Fibroblast of the aortic adventitia (primary cell): ENCODE results near the gene PRDM16. TPM values are rescaled to one million over a fixed set of nuclear protein-coding genes. Genes with fewer than 3 reads are reported as not detected.

Experiments used
- DNase-seq: peaks from one replicate; pipeline ENCODE4 v3.0.0-alpha.2; 2010; ENCODE audit warnings: low read depth
- H3K4me3 ChIP-seq: 2 replicates; pipeline ENCODE4 v1.5.1; 2011; ENCODE audit warnings: low read depth, mild to moderate bottlenecking, control low read depth, low read length, moderate library complexity
- CTCF ChIP-seq: IDR thresholded peaks from 2 replicates; pipeline ENCODE4 v1.5.1; 2011; ENCODE audit warnings: mild to moderate bottlenecking, low read length, control low read depth, inconsistent platforms; ENCODE audit not compliant: insufficient read depth
- total RNA-seq: library from RNA; depleted of rRNA; stranded (reverse); fragments of >200 nt; gene quantifications from 2 replicates; pipeline ENCODE4 v1.2.3, GENCODE V29; 2012; ENCODE audit warnings: low replicate concordance

PRDM16 gene
- total RNA-seq, 1 donor: 11.3 TPM

GRCh38 chr1:3073489-3074296 is 4.7 kb downstream of the PRDM16 start:
- DNase-seq: no peak
- TF ChIP-seq CTCF: no peak

DNA sequence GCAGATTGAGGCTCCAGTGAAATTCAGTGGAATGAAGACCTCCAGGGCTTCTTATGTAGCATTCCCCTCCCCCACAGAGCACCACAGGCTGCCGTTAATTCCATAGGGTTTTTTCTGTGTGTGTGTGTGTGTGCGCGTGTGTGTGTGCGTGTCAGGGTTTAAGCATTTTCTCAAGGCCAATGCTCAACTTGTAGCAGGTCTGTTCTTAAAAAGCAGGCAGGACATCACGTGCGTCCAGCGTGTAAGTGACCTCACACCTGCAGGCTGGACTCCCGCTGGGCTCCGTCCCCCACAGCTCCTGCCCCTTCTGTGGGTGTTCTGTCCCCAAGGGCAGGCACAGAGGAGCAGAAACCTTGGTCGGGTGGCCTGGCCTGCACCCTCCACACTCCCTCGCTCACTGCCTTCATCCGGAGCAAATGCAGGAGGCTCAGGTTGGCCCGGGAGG is 5.3 kb downstream of the PRDM16 start:
- no peak for DNase-seq
- no peak overlapping the region for H3K4me3 ChIP-seq
- no peak for TF ChIP-seq CTCF

More at GRCh38 chr1:3073489-3074296, 4.7 kb downstream of the PRDM16 start:
- no peak overlapping the region for H3K4me3 ChIP-seq

GRCh38 chr1:3074800-3075199 is 5.8 kb downstream of the PRDM16 start:
- DNase-seq: no peak
- no peak for TF ChIP-seq CTCF
- no peak overlapping the region for H3K4me3 ChIP-seq

- no peak for DNase-seq
- TF ChIP-seq CTCF: no peak
Observed at GRCh38 chr1:3075666-3076362, 6.8 kb downstream of the PRDM16 start.

GRCh38 chr1:3076363-3076740 is 7.3 kb downstream of the PRDM16 start:
- no peak overlapping the region for H3K4me3 ChIP-seq
- TF ChIP-seq CTCF: no peak
- DNase-seq: no peak

More at GRCh38 chr1:3075666-3076362, 6.8 kb downstream of the PRDM16 start:
- H3K4me3 ChIP-seq: no peak overlapping the region

DNA sequence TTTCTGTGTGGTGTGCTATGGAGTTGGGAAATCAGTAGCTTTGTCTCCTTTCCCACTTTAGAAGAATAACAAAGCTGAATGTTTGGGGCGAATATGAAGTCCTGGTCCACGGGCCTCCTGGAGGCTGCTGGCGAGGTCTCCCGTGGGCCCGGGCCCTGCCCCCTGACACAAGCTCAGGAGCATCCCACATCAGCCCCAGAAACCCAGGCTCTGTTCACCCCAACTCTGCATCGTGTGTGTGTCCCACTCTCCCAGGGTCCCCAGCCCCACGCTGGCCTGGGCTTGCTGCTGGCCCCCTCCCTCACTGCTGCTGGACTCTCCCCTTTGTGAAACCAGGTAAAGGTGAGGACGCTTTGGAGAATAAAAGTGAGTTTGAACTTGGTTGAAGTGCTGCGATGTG is 8.1 kb downstream of the PRDM16 start:
- no peak overlapping the region for H3K4me3 ChIP-seq
- DNase-seq: no peak
- no peak for TF ChIP-seq CTCF
